ENCODE results near the gene LIG1.
A peak's percentile ranks its signal among the peaks of the same experiment; 100 is the strongest.

Gene LIG1

GRCh38 chr19:48203794-48204628 lies 33.9 kb upstream of the LIG1 start (continued):
- TF ChIP-seq ZNF366 (tag by site-specific recombination; conservative IDR thresholded peaks at IDR 0.05) (peak; percentile 73), HOXC10 (CRISPR knock-in tag; IDR thresholded peaks at IDR 0.05) (no peak), ZNF398 (tag by site-specific recombination; IDR thresholded peaks at IDR 0.05) (0 out of 2 replicates have a peak, but pooled peaks have one; percentile 36), ZNF391 (tag by site-specific recombination; IDR thresholded peaks at IDR 0.05; ENCODE audit: borderline replicate concordance, low read depth) (peak; percentile 59; the same call in 1 of the 2 replicates), ZNF280D (tag by site-specific recombination; IDR thresholded peaks at IDR 0.05) (no peak), GLIS2 (tag by site-specific recombination; IDR thresholded peaks at IDR 0.05) (peak; percentile 52; the same call in 1 of the 2 replicates), REST (tag by site-specific recombination; IDR thresholded peaks at IDR 0.05) (no peak), ZNF544 (tag by site-specific recombination; IDR thresholded peaks at IDR 0.05) (no peak), SP2 (tag by site-specific recombination; IDR thresholded peaks at IDR 0.05) (peak; percentile 78), OVOL3 (tag by site-specific recombination; IDR thresholded peaks at IDR 0.05) (no peak), ZNF561 (tag by site-specific recombination; IDR thresholded peaks at IDR 0.05; ENCODE audit: borderline replicate concordance) (peak; percentile 48; the same call in 1 of the 2 replicates), ZNF580 (tag by site-specific recombination; IDR thresholded peaks at IDR 0.05) (no peak; the same call in 1 of the 2 replicates), ZXDB (tag by site-specific recombination; IDR thresholded peaks at IDR 0.05) (peak; percentile 43), ZNF558 (tag by site-specific recombination; IDR thresholded peaks at IDR 0.05) (no peak), PATZ1 (tag by site-specific recombination; IDR thresholded peaks at IDR 0.05) (peak; percentile 78), ZNF341 (tag by site-specific recombination; IDR thresholded peaks at IDR 0.05; ENCODE audit: low read depth) (peak; percentile 49; the same call in 1 of the 2 replicates), ZNF626 (tag by site-specific recombination; IDR thresholded peaks at IDR 0.05) (no peak), ZNF426 (tag by site-specific recombination; IDR thresholded peaks at IDR 0.05) (no peak), REPIN1 (tag by site-specific recombination; IDR thresholded peaks at IDR 0.05; ENCODE audit: low read depth) (no peak), ZBTB11 (tag by site-specific recombination; conservative IDR thresholded peaks at IDR 0.05; ENCODE audit: low read depth) (0 out of 2 replicates have a peak, but pooled peaks have one; percentile 10), SCRT2 (tag by site-specific recombination; IDR thresholded peaks at IDR 0.05) (peak; percentile 98), EGR2 (tag by site-specific recombination; IDR thresholded peaks at IDR 0.05; ENCODE audit: low read depth) (peak; percentile 57), MZF1 (tag by site-specific recombination; IDR thresholded peaks at IDR 0.05; ENCODE audit: borderline replicate concordance) (peak; percentile 72)
